GM23248 (cell line): ENCODE measurements around the gene LIMA1. TPM values are rescaled to one million over a fixed set of nuclear protein-coding genes. Genes with fewer than 3 reads are reported as not detected.
"Not testable (repeated sequence)": the region's sequence is repeated elsewhere in the genome, so short reads cannot be mapped to it uniquely, and the experiment has no call there.

Experiments
- DNase-seq: peaks from one replicate; pipeline ENCODE4 v3.0.0-alpha.2; 2015
- H2AFZ ChIP-seq: fragments of 200-600 bp; sonication (generic); 2 replicates; pipeline ENCODE4 v1.6.1; 2016; ENCODE audit warnings: antibody characterized with exemption
- H3F3A ChIP-seq: fragments of 200-600 bp; sonication (generic); 2 replicates; pipeline ENCODE4 v1.6.1; 2016; ENCODE audit warnings: mild to moderate bottlenecking, antibody characterized with exemption, mixed run types; ENCODE audit not compliant: insufficient read depth
- H3K27ac ChIP-seq: fragments of 200-600 bp; sonication (generic); 2 replicates; pipeline ENCODE4 v1.5.1; 2016; ENCODE audit warnings: mild to moderate bottlenecking
- H3K27me3 ChIP-seq: fragments of 200-600 bp; sonication (generic); replicated peaks from 2 replicates; pipeline ENCODE4 v1.6.1; 2016; ENCODE audit warnings: mild to moderate bottlenecking; ENCODE audit not compliant: insufficient read depth
- H3K36me3 ChIP-seq: fragments of 200-600 bp; sonication (generic); 2 replicates; pipeline ENCODE4 v1.6.1; 2016; ENCODE audit warnings: low read depth, mild to moderate bottlenecking
- H3K4me1 ChIP-seq: fragments of 200-600 bp; sonication (generic); 2 replicates; pipeline ENCODE4 v1.6.1; 2016; ENCODE audit warnings: mild to moderate bottlenecking; ENCODE audit not compliant: insufficient read depth
- H3K4me2 ChIP-seq: fragments of 200-600 bp; sonication (generic); one replicate; pipeline ENCODE4 v1.6.1; 2016; ENCODE audit warnings: mild to moderate bottlenecking; ENCODE audit not compliant: unreplicated experiment
- H3K4me3 ChIP-seq: fragments of 200-600 bp; sonication (generic); 2 replicates; pipeline ENCODE4 v1.5.1; 2016; ENCODE audit warnings: mild to moderate bottlenecking
- H3K79me2 ChIP-seq: fragments of 200-600 bp; sonication (generic); 2 replicates; pipeline ENCODE4 v1.6.1; 2016; ENCODE audit warnings: mild to moderate bottlenecking; ENCODE audit not compliant: insufficient read depth
- H3K9ac ChIP-seq: fragments of 200-600 bp; sonication (generic); 2 replicates; pipeline ENCODE4 v1.6.1; 2016; ENCODE audit warnings: mild to moderate bottlenecking
- H3K9me2 ChIP-seq: fragments of 200-600 bp; sonication (generic); 2 replicates; pipeline ENCODE4 v1.6.1; 2016; ENCODE audit warnings: mixed run types, mild to moderate bottlenecking, moderate library complexity; ENCODE audit not compliant: insufficient read depth
- H3K9me3 ChIP-seq: fragments of 200-600 bp; sonication (generic); one replicate; pipeline ENCODE4 v1.6.1; 2017; ENCODE audit warnings: low read depth
- H4K20me1 ChIP-seq: fragments of 200-600 bp; sonication (generic); 2 replicates; pipeline ENCODE4 v1.6.0; 2016; ENCODE audit not compliant: insufficient read depth
- EZH2 ChIP-seq: fragments of 200-600 bp; sonication (generic); IDR thresholded peaks from 2 replicates; pipeline ENCODE4 v1.6.1; 2018; ENCODE audit warnings: antibody characterized with exemption, mild to moderate bottlenecking; ENCODE audit not compliant: insufficient read depth, poor library complexity, severe bottlenecking
- EZH2phosphoT487 ChIP-seq: fragments of 200-600 bp; sonication (generic); IDR thresholded peaks from 2 replicates; pipeline ENCODE4 v1.6.1; 2018; ENCODE audit warnings: antibody characterized with exemption, moderate library complexity, mild to moderate bottlenecking, low read depth; ENCODE audit not compliant: insufficient read depth
- WGBS, 2 experiments: methylation state at CpG; one replicate each; pipeline ENCODE4 v1.1.6; 2015 to 2017; ENCODE audit warnings: low lambda C conversion rate in 2 of 2, low coverage in 1 of 2; ENCODE audit errors: missing lambda C conversion rate in 2 of 2; 5-methylcytosine and 5-hydroxymethylcytosine counted together
- in situ Hi-C: fragments of 300-500 bp; cut with MboI; formaldehyde crosslinking; loops from 2 replicates; pipeline ENCODE4 v1.15.0; 2020
- polyA plus RNA-seq: library from polyadenylated mRNA; unstranded; fragments of >200 nt; fragmentation: Nextera tagmentation; extraction: Ambion mirVana; gene quantifications from 2 replicates; pipeline ENCODE4 v1.2.1, GENCODE V29; 2016
- total RNA-seq: library from RNA; depleted of rRNA; stranded (reverse); fragments of >200 nt; shearing (Covaris generic); gene quantifications from 2 replicates; pipeline ENCODE4 v1.2.3, GENCODE V29; 2014

The LIMA1 gene
- total and polyA plus RNA-seq, 2 experiments from 2014 or later: 180 to 256 TPM

DNA sequence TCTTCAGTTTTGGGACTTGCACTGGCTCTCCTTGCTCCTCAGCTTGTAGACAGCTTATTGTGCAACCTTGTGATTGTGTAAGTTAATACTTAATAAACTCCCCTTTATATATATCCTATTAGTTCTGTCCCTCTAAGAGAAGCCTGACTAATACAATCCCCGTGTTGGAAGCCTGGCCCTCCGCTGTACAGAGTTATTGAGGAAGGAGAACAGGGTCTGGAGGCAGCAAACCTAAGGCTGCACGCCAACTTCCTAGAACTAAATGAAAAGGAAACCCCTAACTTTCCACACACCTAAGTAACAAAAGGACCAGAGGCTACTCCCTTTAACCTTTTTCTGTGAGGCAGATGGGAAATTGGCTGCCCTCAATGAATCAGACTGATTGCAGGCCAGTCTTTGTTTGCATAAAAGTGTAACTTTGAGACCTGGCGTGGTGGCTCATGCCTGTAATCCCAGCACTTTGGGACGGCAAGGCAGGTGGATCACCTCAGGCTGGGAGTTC lies 42.6 kb upstream of the LIMA1 start:
- 0 out of 2 replicates have a peak, but pooled peaks cover 6% of the 10 kb centered on the region for H3F3A ChIP-seq
- no peak overlapping the region for H3K9ac ChIP-seq
- in situ Hi-C loops: no loop called here
- peaks cover 11% of the 10 kb centered on the region; the same call in 1 of the 2 replicates for H3K4me1 ChIP-seq
- no peaks in the 10 kb centered on the region for H3K9me3 ChIP-seq
- H3K27ac ChIP-seq: no peak overlapping the region
- 87 to 90% methylated on average over 5 of the region's 5 CpGs for WGBS, 2 experiments
- no peak overlapping the region for H3K4me2 ChIP-seq
- H3K27me3 ChIP-seq: no peaks in the 10 kb centered on the region
- H4K20me1 ChIP-seq: no peaks in the 10 kb centered on the region
- no peaks in the 10 kb centered on the region for H3K9me2 ChIP-seq
- no peak for DNase-seq
- no peak overlapping the region for H2AFZ ChIP-seq
- no peaks in the 10 kb centered on the region for H3K79me2 ChIP-seq
- no peaks in the 10 kb centered on the region for H3K36me3 ChIP-seq
- TF ChIP-seq EZH2phosphoT487 (no peak), EZH2 (no peak)
- H3K4me3 ChIP-seq: no peak overlapping the region

DNA sequence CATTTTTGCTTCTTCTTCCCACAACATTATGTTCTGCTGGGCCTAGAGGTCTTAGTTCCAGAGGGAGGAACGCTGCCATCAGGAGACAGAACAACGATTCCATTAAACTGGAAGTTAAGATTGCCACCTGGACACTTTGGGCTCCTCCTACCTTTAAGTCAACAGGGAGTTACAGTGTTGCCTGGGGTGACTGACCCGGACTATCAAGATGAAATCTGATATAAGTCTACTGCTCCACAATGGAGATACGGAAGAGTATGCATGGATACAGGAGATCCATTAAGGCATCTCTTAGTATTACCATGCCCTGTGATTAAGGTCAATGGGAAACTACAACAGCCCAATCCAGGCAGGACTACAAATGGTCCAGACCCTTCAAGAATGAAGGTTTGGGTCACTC lies 41.5 kb upstream of the LIMA1 start:
- H3K4me2 ChIP-seq, H3K27ac ChIP-seq, in situ Hi-C loops, H3K9me3 ChIP-seq, H3K27me3 ChIP-seq, H2AFZ ChIP-seq, H4K20me1 ChIP-seq, H3K79me2 ChIP-seq, H3K4me3 ChIP-seq, H3F3A ChIP-seq, DNase-seq, H3K9me2 ChIP-seq, H3K9ac ChIP-seq, H3K36me3 ChIP-seq: not testable (repeated sequence)
- WGBS, 2 experiments: 76 to 80% methylated on average over 4 of the region's 4 CpGs
- H3K4me1 ChIP-seq: peaks cover 11% of the 10 kb centered on the region; the same call in 1 of the 2 replicates

DNA sequence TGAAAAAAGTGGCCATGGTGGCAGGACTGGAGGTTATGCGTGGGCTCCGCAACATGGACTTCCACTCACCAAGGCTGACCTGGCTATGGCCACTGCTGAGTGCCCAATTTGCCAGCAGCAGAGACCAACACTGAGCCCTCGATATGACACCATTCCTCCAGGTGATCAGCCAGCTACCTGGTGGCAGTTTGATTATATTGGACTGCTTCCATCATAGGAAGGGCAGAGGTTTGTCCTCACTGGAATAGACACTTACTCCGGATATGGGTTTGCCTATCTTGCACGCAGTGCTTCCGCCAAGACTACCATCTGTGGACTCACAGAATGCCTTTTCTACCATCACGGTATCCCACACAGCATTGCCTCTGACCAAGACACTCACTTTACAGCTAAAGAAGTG lies 40.8 kb upstream of the LIMA1 start:
- H3K27me3 ChIP-seq, H3F3A ChIP-seq, H3K27ac ChIP-seq, H3K9ac ChIP-seq, H3K4me3 ChIP-seq, H3K9me3 ChIP-seq, H4K20me1 ChIP-seq, H3K79me2 ChIP-seq, H2AFZ ChIP-seq, DNase-seq, H3K9me2 ChIP-seq, H3K4me2 ChIP-seq, in situ Hi-C loops, H3K36me3 ChIP-seq: not testable (repeated sequence)
- H3K4me1 ChIP-seq: peaks cover 11% of the 10 kb centered on the region; the same call in 1 of the 2 replicates
- WGBS, 2 experiments: 98 to 99% methylated on average over 7 of the region's 7 CpGs

DNA sequence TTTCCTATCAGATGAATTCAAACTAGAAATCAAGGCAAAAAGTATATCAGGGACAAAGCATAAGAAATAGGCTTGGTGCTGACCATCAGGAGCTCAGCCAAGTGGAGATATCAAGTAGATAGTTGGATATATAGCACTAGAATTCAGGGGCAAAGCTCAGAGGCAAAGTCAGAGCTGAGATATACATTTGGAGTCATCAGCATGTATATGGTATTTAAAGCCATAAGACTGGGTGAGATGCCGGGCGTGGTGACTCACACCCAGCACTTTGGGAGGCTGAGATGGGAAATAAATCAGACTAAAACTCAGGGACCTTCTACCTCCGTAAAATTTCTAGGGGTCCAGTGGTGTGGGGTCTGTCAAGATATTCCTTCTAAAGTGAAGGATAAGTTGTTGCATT lies 38.9 kb upstream of the LIMA1 start:
- in situ Hi-C loops: no loop called here
- no peak for DNase-seq
- Histone ChIP-seq H2AFZ (no peak overlapping the region), H3K9ac (no peak overlapping the region), H3K36me3 (no peaks in the 10 kb centered on the region), H3K27me3 (no peaks in the 10 kb centered on the region), H3K9me2 (no peaks in the 10 kb centered on the region), H3K4me2 (no peak overlapping the region), H3K27ac (no peak overlapping the region), H3K4me1 (peaks cover 10% of the 10 kb centered on the region; the same call in 1 of the 2 replicates), H3K79me2 (no peaks in the 10 kb centered on the region), H4K20me1 (no peaks in the 10 kb centered on the region), H3F3A (0 out of 2 replicates have a peak, but pooled peaks cover 6% of the 10 kb centered on the region), H3K9me3 (no peaks in the 10 kb centered on the region), H3K4me3 (no peak overlapping the region)
- TF ChIP-seq EZH2 (no peak), EZH2phosphoT487 (no peak)
- WGBS, 2 experiments: 94 to 96% methylated on average over 3 of the region's 3 CpGs

GRCh38 chr12:50317203-50317602 lies 33.9 kb upstream of the LIMA1 start:
- Histone ChIP-seq H3K9ac (no peak overlapping the region), H3K79me2 (peaks cover 6% of the 10 kb centered on the region; the same call in 1 of the 2 replicates), H3K9me3 (no peaks in the 10 kb centered on the region), H3K27me3 (no peaks in the 10 kb centered on the region), H3K4me3 (no peak overlapping the region), H3F3A (no peaks in the 10 kb centered on the region), H4K20me1 (no peaks in the 10 kb centered on the region), H2AFZ (no peak overlapping the region), H3K4me1 (peaks cover 8% of the 10 kb centered on the region), H3K27ac (no peak overlapping the region), H3K9me2 (no peaks in the 10 kb centered on the region), H3K36me3 (no peaks in the 10 kb centered on the region), H3K4me2 (no peak overlapping the region)
- 60 to 71% methylated on average over 1 of the region's 1 CpG for WGBS, 2 experiments
- peak; percentile 18 for DNase-seq
- in situ Hi-C loops: loop anchor here (10.0 kb wide), 1 partner anchor 112 kb away; no protein-coding TSS in a partner anchor
- no peak for TF ChIP-seq EZH2phosphoT487
